ENCODE data around the gene HDAC4.

The HDAC4 gene

DNA sequence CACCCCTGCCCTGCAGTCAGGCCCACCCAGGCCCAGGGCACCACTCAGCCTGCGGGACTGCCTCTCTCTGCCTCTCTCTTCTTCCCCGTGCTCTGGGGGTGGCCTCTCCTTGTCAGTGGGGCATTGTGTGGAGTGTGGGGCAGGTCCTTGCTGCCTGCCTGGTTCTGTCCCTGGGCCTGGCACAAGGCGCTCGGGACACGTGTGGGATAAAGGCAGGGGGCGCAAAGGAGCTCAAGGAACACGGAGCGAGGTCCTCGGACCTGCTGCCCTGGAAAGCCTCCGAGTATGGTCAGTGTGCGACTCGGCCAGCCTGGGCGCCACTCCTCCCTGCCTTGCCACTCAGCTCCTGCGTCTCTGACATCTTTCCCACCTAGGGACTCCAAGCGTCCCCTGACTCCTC, 262.2 kb downstream of the HDAC4 start:
- no peaks in the 10 kb centered on the region for H3K27me3 ChIP-seq
- peaks cover 0 to 2% (median 0%) of the 10 kb centered on the region in 10 experiments; a peak in 3 of 20 replicates for H3K4me1 ChIP-seq
- H3K9me3 ChIP-seq (replicated peaks in 1 of 11): peaks cover 0 to 6% (median 0%) of the 10 kb centered on the region in 11 experiments; a peak in 4 of 22 replicates
- no peak overlapping the region for H3K9ac ChIP-seq
- H4K20me1 ChIP-seq: peaks cover 0 to 8% (median 0%) of the 10 kb centered on the region in 11 experiments; a peak in 2 of 22 replicates
- no peak overlapping the region for H3K27ac ChIP-seq
- peaks cover 75 to 100% (median 97%) of the 10 kb centered on the region in 11 experiments for H3K36me3 ChIP-seq
- H3K4me2 ChIP-seq: no peak overlapping the region
- H3K4me3 ChIP-seq: no peak overlapping the region
- TF ChIP-seq Cebpa-rat (IDR thresholded peaks at IDR 0.05): no peak

DNA sequence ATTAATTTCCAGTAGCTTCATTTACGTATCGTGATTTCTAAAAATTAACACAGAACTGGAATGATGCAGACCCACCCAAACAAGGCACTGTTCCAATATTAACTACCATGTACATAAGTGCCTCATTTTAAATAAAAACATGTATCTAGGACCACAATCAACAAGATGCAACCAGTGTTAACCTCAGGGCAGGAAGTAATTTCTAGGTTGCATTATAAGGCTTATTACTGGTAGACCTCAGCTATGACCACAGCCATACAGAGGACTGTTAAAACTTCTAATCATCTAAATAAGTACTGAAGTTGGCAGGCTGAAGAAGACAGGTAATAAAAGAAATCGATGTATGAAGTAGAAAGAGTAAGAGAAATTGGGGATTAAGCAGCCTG, 262.9 kb downstream of the HDAC4 start:
- H3K4me2 ChIP-seq: no peak overlapping the region
- no peak overlapping the region for H3K27ac ChIP-seq
- peaks cover 0 to 6% (median 0%) of the 10 kb centered on the region in 11 experiments; a peak in 2 of 22 replicates for H4K20me1 ChIP-seq
- no peak for TF ChIP-seq Cebpa-rat (IDR thresholded peaks at IDR 0.05)
- no peaks in the 10 kb centered on the region for H3K27me3 ChIP-seq
- peaks cover 82 to 100% (median 97%) of the 10 kb centered on the region in 11 experiments for H3K36me3 ChIP-seq
- H3K9me3 ChIP-seq (replicated peaks in 1 of 11): peaks cover 0 to 6% (median 0%) of the 10 kb centered on the region in 11 experiments; a peak in 4 of 22 replicates
- H3K4me1 ChIP-seq: no peaks in the 10 kb centered on the region
- H3K4me3 ChIP-seq: no peak overlapping the region
- H3K9ac ChIP-seq: no peak overlapping the region

DNA sequence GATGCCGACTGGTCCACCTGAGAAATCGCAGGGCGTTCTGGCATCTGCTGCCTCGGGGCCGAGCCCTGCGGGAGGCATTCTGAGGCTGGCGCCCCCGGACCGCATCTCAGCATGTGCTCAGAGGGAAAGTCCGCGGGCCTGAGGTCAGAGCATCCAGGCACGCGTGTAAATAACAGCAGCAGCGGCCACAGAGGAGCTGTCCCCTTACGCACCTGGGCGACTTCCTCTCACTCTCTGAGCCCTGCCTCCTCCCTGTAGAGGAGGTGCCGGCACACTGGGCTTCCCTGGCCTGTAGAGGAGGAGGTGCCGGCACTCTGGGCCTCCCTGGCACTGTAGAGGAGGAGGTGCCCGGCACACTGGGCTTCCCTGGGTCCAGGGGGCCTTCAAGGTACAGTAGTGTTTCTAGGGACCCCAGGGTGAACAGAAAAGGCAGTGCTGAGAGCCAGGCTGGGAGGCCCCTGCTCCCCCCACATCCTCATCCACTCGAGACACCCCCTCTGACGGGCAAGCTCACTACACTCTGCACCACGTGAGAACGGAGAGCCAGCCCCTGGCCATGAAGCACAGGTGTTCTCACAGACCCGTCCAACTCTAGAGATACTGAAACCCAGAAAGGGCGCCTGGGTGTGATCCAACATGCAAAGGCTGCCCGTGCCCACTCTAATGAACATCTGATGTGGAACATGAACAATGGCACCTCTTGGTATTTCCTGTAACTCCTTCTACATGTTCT, 263.5 kb downstream of the HDAC4 start:
- Histone ChIP-seq H4K20me1 (peaks cover 0 to 9% (median 1%) of the 10 kb centered on the region in 11 experiments; a peak in 5 of 22 replicates), H3K27ac (no peak overlapping the region), H3K9ac (no peak overlapping the region), H3K4me1 (no peaks in the 10 kb centered on the region), H3K4me2 (no peak overlapping the region), H3K4me3 (no peak overlapping the region), H3K27me3 (no peaks in the 10 kb centered on the region), H3K36me3 (peaks cover 82 to 100% (median 97%) of the 10 kb centered on the region in 11 experiments), H3K9me3 (replicated peaks in 1 of 11) (peaks cover 0 to 6% (median 0%) of the 10 kb centered on the region in 11 experiments; a peak in 4 of 22 replicates)
- no peak for TF ChIP-seq Cebpa-rat (IDR thresholded peaks at IDR 0.05)

DNA sequence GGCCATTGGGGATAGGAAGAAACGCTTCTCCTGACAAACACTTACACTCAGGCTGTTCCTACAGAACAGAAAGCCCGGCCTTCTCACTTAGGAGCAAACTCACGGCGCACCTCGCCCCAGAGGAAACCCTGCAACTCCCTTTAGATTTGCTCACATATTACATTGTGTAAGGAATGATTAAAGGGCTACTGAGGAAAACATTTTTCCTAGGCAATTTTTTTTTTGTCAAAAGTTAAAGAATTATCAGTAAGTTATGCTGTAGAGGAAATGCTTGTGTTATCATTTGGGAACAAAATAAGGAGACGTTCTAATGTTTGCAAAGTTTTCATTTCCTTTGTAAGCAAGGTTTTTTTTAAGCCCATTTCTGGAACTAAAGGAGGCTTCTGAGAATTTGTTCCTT, 264.1 kb downstream of the HDAC4 start:
- Histone ChIP-seq H3K27me3 (no peaks in the 10 kb centered on the region), H3K27ac (no peak overlapping the region), H3K4me2 (no peak overlapping the region), H3K9ac (no peak overlapping the region), H3K9me3 (replicated peaks in 1 of 11) (peaks cover 0 to 6% (median 0%) of the 10 kb centered on the region in 11 experiments; a peak in 4 of 22 replicates), H3K4me1 (no peaks in the 10 kb centered on the region), H3K36me3 (peaks cover 81 to 100% (median 97%) of the 10 kb centered on the region in 11 experiments), H4K20me1 (peaks cover 0 to 12% (median 3%) of the 10 kb centered on the region in 11 experiments; a peak in 5 of 22 replicates), H3K4me3 (no peak overlapping the region)
- no peak for TF ChIP-seq Cebpa-rat (IDR thresholded peaks at IDR 0.05)

DNA sequence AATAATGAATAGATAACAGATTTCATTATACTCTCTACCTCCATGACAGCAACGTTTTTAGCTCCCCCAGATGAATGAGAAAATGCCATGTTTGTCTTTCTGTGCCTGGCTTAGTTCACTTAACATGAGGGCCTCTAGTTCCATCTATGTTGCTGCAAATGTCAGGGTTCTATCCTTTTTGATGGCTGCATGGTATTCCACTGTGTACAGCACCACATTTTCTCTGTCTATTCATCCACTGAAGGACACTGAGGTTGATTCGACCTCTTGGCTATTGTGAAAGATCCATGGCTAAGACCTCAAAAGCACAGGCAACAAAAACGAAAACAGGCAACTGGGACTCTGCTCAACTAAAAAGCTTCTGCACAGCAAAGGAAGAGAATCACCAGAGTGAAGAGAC, 264.6 kb downstream of the HDAC4 start:
- H3K4me1 ChIP-seq: no peaks in the 10 kb centered on the region
- H3K27ac ChIP-seq: no peak overlapping the region
- H3K27me3 ChIP-seq: no peaks in the 10 kb centered on the region
- peaks cover 0 to 15% (median 1%) of the 10 kb centered on the region in 11 experiments; a peak in 6 of 22 replicates for H4K20me1 ChIP-seq
- no peak overlapping the region for H3K9ac ChIP-seq
- H3K36me3 ChIP-seq: peaks cover 79 to 100% (median 97%) of the 10 kb centered on the region in 11 experiments
- H3K9me3 ChIP-seq (replicated peaks in 1 of 11): peaks cover 0 to 6% (median 0%) of the 10 kb centered on the region in 11 experiments; a peak in 4 of 22 replicates
- TF ChIP-seq Cebpa-rat (IDR thresholded peaks at IDR 0.05): no peak
- no peak overlapping the region for H3K4me2 ChIP-seq
- H3K4me3 ChIP-seq: no peak overlapping the region

DNA sequence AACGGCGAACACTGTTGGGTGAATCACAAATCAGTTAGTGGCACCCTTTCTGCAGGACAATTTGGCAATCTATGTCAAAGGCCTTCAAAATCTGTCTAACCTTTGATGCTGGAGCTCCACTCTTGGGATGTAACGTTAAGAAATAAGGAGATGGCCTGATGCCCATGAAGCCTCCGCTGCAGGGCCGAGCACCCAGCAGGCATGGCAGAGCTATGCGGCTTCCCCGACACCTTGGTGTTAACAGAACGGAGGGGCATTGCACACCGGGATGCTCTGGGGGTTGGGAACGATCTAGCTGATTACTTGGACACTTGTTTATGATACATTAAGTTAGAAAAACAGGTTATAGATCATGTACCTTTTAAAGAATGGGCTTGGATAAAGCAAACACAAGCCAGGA, 265.3 kb downstream of the HDAC4 start:
- H3K9me3 ChIP-seq (replicated peaks in 1 of 11): peaks cover 0 to 6% (median 0%) of the 10 kb centered on the region in 11 experiments; a peak in 4 of 22 replicates
- H3K27ac ChIP-seq: no peak overlapping the region
- H4K20me1 ChIP-seq: peaks cover 0 to 22% (median 0%) of the 10 kb centered on the region in 11 experiments; a peak in 5 of 22 replicates
- no peak overlapping the region for H3K4me3 ChIP-seq
- no peaks in the 10 kb centered on the region for H3K4me1 ChIP-seq
- H3K27me3 ChIP-seq: no peaks in the 10 kb centered on the region
- no peak for TF ChIP-seq Cebpa-rat (IDR thresholded peaks at IDR 0.05)
- no peak overlapping the region for H3K4me2 ChIP-seq
- H3K9ac ChIP-seq: no peak overlapping the region
- H3K36me3 ChIP-seq: peaks cover 79 to 100% (median 97%) of the 10 kb centered on the region in 11 experiments

DNA sequence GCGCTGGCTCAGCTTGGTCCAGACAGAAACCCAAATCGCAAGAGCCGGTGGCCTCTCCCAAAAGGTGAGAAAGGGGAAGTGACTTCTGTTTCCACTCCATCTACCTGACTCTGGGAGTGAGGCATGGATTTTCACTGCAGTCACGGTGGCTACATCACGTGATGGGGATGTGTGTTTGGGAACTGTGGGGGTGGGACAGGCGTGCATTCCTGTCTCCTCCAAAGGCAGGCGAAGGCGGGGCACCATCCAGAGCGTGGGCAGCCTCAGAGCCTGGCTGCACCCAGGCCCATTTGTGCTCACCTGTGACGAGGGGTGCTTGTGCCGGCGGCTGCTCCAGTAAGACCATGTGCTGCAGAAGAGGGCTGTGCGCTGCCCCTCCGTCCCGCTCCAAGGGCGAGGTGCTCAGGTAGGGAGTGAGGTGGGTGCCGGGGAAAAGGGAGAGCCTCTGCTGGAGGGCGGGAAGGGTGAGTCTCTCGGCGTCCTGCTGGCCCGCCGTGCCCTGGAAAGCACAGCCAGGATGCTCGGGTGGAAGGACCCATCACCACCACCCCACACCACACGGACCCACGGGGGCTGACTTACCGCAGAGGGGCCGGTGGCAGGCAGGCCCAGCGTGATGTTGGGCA, 266.8 kb downstream of the HDAC4 start:
- no peak for TF ChIP-seq Cebpa-rat (IDR thresholded peaks at IDR 0.05)
- Histone ChIP-seq H3K9me3 (replicated peaks in 1 of 11) (peaks cover 0 to 6% (median 0%) of the 10 kb centered on the region in 11 experiments; a peak in 4 of 22 replicates), H3K4me2 (no peak overlapping the region), H3K4me3 (no peak overlapping the region), H3K9ac (no peak overlapping the region; a peak in 1 of 22 replicates), H3K27ac (no peak overlapping the region), H4K20me1 (peaks cover 0 to 36% (median 6%) of the 10 kb centered on the region in 11 experiments; a peak in 8 of 22 replicates), H3K27me3 (no peaks in the 10 kb centered on the region), H3K4me1 (peaks cover 0 to 8% (median 0%) of the 10 kb centered on the region in 10 experiments; a peak in 3 of 20 replicates), H3K36me3 (peaks cover 78 to 100% (median 97%) of the 10 kb centered on the region in 11 experiments)

DNA sequence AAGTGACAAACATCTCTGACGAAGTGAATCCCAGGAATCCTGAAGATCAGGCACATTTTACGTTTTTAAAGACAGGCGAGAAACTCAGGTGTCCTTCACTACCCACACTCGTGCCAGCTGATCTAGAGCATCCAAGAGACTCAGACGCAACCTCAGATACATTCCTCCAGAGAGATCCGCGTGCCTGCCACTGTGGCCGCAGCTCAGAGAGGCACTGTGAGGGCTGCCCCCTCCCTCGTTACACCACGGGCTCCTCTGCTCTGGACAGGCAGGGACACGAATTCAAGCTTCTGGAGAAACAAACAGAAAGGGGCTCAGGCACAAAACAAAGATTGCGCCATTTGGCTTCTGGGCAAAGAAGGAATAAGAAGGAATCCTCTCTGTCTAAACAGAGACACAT, 268.0 kb downstream of the HDAC4 start:
- no peaks in the 10 kb centered on the region for H3K27me3 ChIP-seq
- H3K4me1 ChIP-seq: peaks cover 6 to 19% (median 11%) of the 10 kb centered on the region in 10 experiments
- peaks cover 0 to 6% (median 0%) of the 10 kb centered on the region in 11 experiments; a peak in 4 of 22 replicates for H3K9me3 ChIP-seq (replicated peaks in 1 of 11)
- H3K4me3 ChIP-seq: no peak overlapping the region
- no peak overlapping the region for H3K27ac ChIP-seq
- H3K36me3 ChIP-seq: peaks cover 77 to 97% (median 94%) of the 10 kb centered on the region in 11 experiments
- TF ChIP-seq Cebpa-rat (IDR thresholded peaks at IDR 0.05): no peak
- no peak overlapping the region for H3K9ac ChIP-seq
- peaks cover 0 to 44% (median 6%) of the 10 kb centered on the region in 11 experiments; a peak in 9 of 22 replicates for H4K20me1 ChIP-seq
- no peak overlapping the region for H3K4me2 ChIP-seq

DNA sequence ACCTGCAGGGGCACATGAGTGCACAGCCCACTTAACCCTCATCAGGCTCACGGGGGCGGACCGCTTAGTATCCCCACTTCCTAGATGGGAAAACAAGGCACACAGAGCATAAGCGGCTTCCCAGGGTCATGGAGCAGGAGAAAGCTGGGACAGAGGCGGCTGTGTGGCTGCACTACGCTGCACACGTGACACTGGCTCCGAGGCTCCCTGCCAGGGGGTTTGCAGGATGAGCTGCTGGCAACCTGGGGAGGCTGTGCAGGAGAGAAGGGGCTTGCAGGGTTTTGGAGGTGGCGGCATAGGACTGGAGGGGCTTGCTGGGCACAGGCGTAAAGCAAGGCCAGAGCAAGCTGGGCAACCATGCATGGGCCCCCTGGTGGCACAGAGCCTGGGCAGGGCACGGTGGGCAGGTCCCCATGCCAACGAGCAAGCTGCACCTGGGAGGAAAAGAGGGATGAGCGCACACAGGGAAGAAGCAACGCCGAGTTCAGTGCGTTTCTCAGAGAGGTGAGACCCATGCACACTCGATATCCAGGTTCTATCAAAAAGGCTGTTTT, 268.6 kb downstream of the HDAC4 start:
- H3K4me3 ChIP-seq: no peak overlapping the region
- TF ChIP-seq Cebpa-rat (IDR thresholded peaks at IDR 0.05): no peak
- peaks cover 0 to 6% (median 0%) of the 10 kb centered on the region in 11 experiments; a peak in 4 of 22 replicates for H3K9me3 ChIP-seq (replicated peaks in 1 of 11)
- H4K20me1 ChIP-seq: peaks cover 0 to 49% (median 6%) of the 10 kb centered on the region in 11 experiments; a peak in 9 of 22 replicates
- no peak overlapping the region for H3K27ac ChIP-seq
- H3K36me3 ChIP-seq: peaks cover 71 to 96% (median 89%) of the 10 kb centered on the region in 11 experiments
- H3K27me3 ChIP-seq: no peaks in the 10 kb centered on the region
- no peak overlapping the region; a peak in 1 of 22 replicates for H3K9ac ChIP-seq
- peaks cover 11 to 25% (median 17%) of the 10 kb centered on the region in 10 experiments for H3K4me1 ChIP-seq
- no peak overlapping the region for H3K4me2 ChIP-seq

Data from BLaER1 treated with 17β-estradiol and CSF1 and Interleukin-3, amounts not matched to agents 10 nM and 100 nM (cell line).